GM19468 (cell line): ENCODE measurements around the gene RIPPLY1.
A peak's percentile ranks its signal among the peaks of the same experiment; 100 is the strongest.
"Not testable (repeated sequence)": the region's sequence is repeated elsewhere in the genome, so short reads cannot be mapped to it uniquely, and the experiment has no call there.

ENCODE experiments used
- ATAC-seq: cut with Tn5 transposase; IDR thresholded peaks from one replicate; pipeline ENCODE4 v1.9.1; 2021; ENCODE audit warnings: mild to moderate bottlenecking, moderate library complexity, moderate number of reproducible peaks; ENCODE audit not compliant: unreplicated experiment; ENCODE audit errors: extremely low read depth

Gene RIPPLY1

DNA sequence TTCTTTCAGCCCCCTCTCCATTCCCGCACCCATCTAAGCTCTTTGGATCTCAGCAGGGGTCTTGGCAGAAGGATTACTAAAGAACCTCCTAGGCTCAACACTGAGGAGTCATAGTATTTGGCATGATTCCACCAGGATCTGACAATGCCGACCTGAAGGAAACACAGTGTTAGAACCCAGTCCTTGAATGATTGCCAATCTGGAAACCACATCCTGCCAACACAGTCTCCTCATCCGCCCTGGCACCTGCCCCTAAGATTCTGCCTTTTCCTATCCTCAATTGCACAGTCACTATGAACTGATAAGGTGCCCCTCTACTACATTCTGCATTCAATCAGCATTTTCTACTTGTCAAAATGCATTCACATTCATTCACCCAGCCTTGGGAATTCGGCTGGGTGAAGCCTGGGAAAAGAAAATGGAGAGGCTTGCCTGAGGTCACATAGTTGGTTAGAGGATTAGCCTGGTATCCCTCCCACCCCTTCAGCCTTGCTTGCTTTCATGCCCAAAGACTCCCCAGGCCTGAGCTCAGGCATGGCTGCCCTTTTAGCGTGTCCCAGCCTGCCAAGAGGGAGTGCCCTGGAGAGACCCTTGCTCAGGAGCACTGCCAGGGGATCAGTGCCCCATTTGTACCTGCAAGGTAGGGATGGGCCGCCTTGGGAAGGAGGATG is 14.8 kb upstream of the RIPPLY1 start:
- ATAC-seq, result no peak

DNA sequence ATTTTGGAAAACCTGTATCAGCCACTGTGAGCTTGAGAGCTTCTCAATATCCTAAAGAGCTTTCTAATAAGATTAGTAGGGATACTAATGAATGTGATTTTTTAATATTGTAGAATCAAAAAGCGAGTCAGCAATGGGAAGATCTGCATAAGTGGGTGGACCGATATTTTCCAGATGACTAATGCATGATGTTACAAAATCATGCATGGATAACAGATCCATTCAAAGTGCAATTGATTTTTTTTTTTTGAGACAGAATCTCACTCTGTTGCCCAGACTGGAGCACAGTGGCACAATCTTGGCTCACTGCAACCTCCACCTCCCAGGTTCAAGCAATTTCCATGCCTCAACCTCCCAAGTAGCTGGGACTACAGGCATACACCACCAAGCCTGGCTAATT is 9.7 kb upstream of the RIPPLY1 start:
- ATAC-seq, result no peak

DNA sequence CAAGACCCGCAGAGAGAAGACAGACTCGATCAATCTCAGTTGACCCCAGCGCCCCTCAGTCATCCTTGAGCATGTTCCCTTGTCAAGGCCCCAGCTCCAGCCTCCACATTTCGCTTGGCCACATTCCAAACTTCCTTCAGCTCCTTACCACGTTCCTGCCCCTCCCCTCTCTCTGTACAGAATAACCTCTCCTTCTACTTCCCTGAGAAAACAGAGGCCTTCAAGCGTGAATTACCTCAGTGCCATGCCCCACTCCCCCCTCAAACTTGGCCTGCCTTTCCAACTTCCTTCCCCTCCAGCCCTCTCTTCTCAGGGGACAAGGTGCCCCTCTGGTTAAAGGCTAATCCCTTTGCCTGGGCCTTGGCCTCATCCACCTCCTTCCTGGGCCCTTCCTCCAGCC is 3.2 kb upstream of the RIPPLY1 start:
- no peak for ATAC-seq

DNA sequence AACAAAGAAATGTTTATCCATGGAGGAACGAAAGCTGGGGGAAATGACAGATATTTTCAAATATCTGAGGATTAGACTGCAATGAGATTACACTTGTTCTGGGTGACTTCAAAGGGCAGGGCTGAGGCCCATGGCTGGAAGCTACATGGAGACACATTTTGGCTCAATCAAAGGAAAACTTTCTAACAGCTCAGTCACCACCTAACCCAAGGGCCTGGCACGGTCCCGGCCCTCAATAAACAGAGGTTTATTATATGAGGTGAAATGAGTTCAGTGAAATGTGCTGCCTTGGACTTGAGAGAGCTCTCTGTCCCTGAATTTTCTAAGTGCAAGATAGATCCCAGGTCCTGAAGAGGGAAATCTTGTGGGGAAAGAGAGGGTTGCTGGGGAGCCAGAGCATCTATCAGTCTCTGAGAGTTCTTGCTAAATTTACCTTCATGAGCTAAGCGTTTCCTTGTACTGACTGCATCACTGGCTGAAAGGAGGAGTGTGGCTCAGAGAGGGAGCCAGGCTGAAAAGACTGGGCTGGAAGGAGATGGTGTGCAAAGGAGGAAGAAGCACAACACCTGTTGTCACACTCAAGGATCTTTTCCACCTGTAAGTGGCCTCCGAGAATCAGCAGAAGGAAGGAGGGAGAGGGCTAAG is 2.0 kb upstream of the RIPPLY1 start:
- no peak for ATAC-seq

DNA sequence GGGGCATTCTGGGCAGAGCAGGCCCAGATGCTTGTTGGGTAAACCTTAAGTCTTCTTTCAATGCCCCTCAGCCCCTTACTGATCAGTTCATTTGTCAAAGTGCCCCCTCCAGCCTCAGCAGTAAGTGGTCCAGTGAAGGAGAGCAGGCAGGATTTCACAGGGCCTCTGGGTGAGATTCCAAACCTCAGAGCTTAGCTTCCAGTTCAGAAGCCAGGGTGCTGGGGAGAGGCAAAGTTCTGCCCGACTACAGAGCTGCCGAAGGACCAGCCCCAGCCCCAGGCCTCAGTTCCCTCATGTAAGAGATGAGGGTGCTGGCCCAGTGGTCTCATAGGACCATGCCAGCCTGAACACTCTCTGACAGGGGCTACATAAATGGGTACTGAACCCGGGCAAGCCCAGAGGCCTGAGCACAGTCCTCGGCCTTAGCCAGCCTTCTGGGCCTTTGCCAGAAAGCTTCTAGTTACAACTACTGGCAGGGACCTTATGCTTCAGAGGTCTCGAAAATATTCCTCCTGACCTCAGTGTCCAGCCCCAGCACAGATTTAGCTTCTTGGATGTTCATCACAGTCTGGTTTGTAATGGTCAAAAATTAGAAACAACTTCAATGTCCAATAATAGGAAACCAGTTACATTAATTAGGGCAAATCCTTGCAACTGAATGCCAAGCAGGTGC is 851 bp upstream of the RIPPLY1 start:
- ATAC-seq, result no peak

DNA sequence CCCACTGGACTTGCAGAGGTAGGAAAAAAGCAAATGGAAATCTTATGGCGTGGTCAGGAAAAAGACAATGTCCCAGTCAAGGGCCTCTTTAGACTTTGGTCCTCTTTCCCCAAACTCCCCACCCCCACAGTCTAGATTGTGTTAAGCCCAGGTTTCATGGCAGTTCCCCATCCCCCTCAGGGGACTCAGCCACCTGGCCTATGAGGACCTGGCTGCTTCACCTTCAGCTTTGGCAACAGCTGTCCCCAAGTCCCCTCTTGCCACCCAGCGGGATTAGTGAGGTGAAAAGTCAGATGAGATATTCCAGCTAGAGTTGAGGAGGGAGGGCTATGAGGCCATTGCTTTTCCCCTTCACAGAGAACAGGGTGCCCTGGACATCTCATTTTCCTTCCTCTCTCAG is 457 bp downstream of the RIPPLY1 start:
- no peak for ATAC-seq

DNA sequence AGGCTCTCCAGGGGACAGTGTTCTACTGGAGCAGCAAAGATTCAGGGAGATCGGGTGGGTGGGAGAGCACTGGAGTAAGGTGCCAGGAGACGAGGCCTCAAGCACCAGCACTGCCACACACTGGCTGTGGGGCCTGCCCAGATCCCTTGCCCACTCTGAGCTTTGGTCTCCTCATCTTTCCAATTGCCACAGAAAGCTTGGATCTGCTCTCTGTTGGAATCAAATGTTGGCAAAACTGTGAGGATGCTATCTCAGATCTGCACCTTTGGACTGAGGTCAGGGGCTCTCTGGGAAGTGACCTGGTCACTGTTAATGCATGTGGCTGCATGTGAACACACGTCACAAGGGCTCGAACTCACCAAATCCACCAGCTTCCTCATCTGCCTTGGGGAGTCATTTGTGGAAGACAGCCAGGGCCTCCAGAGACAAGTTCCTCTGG is 1.3 kb downstream of the RIPPLY1 start:
- no peak for ATAC-seq

DNA sequence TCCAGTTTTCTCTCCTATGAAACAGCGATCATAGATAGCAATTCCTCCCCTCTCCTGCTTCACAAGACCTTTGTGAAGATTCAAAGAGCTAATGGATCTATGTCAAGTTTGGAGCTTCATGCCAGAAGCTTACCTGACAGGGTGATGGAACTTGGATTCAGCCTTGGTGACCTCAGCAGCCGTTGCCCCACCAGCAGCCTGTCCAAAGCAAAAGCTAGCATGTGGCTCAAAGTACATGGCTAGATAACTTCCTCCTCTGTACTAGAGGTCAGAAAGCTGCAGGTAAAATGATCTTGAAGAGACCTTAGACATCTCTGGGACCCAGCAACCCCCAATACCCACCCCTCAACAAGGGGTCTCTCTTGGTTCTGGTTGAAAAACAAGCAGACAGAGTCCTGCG is 1.8 kb downstream of the RIPPLY1 start:
- no peak for ATAC-seq

DNA sequence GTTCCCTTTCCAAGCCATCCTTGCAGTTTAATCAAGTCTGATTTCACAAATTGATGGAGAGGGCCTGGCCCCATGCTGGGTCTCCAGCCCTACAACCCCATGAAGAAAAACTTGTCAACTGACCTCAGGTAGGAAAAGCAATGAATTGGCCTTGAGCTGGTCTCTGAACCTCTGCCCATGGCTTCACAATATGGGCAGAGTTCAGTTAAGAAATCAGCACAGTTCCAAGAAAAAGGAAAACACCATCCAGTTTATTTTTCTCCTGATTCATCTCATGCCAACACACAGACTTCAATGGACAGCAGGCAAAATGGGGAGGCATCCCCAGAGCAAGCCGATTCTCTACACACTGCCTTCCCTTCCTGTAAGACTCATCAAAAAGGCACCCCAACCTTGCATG is 3.3 kb downstream of the RIPPLY1 start:
- ATAC-seq, result no peak

DNA sequence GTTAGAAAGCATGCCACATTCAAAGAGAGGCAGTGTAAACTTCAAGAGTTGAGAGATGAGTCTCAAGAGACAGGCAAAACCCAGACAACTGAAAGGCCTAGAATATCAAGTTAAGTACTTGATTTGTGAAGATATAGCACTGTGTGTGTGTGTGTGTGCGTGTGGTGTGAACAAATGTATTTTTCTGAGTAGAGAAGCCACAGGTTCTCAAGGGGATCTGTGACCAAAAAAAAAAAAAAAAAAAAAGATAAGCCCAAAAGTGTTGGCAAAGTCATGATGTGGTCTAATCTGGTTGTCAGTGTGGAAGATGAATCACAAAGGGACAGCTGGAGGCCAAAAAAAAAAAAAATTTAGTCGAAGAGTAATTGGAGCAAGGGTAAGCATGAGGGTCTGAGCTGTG is 3.9 kb downstream of the RIPPLY1 start:
- no peak for ATAC-seq

DNA sequence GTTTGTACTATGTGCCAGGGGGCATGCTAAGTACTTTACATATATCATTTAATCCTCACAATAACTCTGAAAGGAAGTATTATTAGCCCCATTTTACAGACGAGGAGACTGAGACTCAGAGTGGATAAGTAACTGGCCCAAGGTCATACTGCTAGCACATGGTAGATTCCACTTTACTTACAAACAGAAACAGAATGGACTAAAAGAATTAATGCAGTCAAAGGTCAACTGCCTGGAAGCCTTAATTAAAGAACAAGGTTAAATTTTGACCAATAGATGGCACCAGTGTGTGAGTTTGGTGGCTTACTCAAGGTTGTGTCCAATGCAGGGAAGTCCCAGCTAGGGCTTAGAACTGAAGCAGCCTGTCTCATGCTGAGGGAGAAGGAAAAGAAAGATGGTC is 4.7 kb downstream of the RIPPLY1 start:
- ATAC-seq, result no peak

DNA sequence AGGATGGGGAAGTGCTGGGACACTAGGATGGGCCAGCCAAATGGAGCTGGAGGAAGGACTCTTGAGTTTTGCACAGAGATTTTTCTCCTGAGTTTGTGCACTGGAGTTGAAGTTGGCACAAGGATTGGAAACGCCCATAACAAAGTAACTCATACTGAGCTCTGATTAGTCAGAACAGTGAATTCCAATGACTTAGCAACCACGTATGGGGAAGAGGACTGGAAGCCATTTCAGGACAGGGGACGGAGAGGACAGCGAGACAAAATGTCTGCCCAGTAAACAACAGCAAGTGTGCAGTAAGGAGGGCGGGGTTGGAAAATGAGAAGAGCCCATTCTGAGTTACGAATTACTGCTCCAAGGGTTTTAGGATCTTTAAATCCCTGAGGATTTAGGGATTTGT is 5.9 kb downstream of the RIPPLY1 start:
- no peak for ATAC-seq

DNA sequence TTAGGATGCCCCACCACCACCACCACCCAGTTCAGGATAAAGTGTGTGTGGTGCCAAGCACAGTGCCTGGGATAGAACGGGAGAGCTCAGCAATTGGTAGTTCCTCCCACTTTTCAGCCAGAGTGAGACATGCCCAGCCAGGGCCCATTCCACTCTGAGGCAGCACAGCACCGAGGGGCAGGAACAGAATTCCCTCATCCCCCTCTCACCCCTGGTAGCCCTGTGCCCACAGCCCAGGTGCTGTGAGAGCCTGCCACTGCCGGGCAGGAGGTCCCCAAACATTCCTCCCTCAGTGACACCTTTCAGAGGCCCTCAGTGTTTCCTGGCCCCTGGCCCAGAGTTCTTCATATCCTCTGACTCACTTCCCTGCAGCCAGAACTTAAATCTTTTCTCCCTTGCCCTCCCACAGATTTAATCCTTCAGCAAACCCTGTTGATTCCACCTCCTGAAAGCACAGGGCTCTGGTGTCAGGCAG is 8.1 kb downstream of the RIPPLY1 start:
- no peak for ATAC-seq

DNA sequence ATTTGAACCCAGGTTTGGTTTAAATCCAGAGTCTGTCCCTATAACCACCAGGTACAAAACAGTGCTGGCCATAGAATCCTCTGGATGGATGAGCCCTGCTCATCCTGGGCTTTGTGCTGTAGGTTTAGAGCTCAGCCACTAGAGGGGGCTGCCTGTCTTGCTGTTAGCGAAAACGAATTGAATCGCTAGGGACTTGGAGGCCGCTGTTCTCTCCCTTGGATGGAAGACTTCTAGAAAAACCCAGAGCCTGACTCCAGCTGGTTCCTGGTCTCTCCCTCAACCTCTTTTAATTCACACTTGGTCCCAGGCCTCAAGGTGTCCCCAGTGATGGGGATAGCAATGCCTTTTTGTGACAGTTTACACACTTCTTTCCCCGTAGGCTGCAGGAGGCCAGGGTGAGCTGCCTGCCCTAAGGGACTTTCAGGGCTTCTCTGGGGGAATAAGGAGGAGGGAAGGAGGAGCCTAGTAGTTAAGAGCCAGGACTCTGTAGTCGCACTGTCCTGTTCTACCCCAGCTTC is 8.7 kb downstream of the RIPPLY1 start:
- ATAC-seq, result peak; percentile 48

DNA sequence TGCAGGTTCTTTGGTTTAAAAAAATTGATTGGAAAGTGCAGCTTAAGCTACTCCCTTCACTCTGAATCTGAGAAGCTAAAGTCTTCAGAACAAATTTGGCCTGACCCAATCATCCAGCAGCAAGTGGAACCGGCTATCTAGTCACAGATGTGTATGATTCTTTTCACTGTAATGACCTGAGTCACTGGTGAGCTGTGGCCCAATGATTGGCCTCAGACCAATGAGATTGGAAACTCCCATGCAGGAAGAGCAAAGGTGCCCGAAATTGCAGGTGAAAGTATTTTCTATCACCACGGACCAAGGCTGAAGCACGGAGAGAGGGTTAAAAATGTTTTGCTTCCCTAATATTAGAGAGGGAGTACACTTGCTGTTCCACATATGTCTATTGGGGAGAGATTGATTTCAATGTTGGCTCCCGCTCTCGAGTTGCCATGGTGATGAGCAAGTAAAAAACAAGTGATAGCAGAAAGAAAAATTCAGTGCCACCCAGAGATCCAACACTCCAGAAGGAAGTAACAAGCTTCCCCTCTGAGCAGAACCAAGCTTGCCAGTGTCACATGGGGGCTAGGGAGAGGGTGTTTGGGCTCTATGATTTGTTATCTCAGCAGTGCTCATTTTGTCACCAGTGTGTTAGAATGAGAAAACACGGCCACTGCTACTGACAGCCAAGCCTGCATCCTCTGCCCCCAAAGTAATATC is 11.2 kb downstream of the RIPPLY1 start:
- ATAC-seq, result no peak

DNA sequence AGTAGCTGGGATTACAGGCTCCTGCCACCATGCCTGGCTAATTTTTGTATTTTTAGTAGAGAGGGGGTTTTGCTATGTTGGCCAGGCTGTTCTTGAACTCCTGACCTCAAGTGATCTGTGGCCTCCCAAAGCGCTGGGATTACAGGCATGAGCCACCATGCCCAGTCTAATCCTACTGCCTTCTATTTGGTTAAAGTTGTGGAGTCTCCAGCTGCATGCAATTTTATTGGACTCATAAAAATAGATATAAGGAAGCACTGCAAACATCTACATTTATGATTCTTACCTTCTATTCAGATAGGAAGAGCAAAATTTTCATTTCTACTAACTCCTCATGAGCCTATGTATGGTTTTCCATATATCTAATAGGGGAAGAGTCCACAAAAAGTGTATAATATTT is 13.7 kb downstream of the RIPPLY1 start:
- ATAC-seq, result no peak

DNA sequence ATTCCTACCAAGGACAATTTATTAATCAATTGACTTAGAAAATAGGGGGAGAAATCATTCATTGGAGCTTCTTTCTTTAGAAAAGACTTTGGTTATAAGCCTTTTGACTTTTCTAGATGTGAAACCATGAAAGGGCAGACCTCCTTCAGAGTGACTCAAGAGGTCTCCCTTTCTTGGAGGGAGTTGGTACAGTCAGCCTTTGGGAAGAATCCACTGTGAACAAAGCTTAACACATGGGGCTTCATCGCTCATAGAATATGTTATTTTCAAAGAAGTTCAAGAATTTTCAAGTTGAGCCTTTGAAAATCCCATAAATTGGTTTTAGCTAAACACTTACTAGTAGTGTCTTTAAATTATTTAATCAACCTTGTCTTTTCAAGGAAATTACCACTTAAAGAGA is 28.0 kb downstream of the RIPPLY1 start:
- ATAC-seq, result no peak

DNA sequence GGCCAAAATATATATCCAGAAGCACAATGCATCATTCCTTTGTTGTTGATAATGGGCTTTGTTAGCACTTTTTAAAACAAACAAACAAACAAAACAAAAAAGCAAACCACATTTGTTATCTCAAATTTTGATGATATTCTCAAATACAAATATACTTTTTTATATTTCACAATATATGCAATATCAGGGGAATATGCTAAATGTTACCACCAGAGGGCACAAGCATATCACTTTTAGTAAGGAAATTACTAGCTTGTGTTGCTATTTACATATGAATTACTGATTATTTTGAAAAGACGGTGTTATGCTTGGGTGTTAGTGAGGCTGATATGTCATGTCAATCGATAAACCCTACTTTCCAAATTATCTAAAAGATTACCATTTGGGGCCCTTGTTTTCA is 29.1 kb downstream of the RIPPLY1 start:
- ATAC-seq, result no peak

DNA sequence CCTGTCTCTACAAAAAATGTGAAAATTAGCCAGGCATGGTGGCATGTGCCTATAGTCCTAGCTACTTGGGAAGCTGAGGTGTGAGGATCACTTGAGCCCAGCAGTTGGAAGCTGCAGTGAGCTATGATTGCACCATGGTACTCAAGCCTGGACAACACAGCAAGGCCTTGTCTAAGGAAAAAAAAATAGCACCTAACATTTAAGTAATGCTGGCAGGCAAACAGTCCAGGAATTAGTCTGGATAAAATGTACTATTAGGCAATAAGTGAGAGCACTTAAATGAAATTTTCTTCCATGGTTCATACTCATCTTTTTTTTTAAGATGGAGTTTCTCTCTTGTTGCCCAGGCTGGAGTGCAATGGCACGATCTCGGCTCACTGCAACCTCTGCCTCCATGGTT is 30.3 kb downstream of the RIPPLY1 start:
- ATAC-seq, result not testable (repeated sequence)

DNA sequence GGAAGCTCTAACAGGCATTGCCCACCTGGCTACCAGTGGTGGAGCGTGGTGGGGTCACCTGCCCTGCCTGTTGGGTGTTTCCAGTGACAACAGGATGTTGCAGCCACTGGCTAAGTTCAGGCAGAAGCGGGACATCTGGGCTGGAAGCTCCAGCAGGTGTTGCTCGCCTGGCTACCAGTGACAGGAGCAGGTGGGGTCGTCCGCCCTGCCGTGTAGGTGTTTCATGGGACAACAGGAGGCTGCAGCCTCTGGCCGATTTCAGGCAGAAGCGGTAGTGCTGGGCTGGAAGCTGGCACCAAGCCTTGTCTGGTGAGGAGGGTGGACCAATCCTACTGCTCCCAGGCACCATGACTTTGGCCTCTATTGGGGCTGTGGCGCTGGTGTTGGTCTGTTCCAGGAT is 39.4 kb downstream of the RIPPLY1 start:
- no peak for ATAC-seq
